ENCODE measurements around the gene ARHGAP6. TPM values are rescaled to one million over a fixed set of nuclear protein-coding genes. Genes with fewer than 3 reads are reported as not detected.

The ARHGAP6 gene
- total RNA-seq, 1 experiment from 2014 or later, result not detected

DNA sequence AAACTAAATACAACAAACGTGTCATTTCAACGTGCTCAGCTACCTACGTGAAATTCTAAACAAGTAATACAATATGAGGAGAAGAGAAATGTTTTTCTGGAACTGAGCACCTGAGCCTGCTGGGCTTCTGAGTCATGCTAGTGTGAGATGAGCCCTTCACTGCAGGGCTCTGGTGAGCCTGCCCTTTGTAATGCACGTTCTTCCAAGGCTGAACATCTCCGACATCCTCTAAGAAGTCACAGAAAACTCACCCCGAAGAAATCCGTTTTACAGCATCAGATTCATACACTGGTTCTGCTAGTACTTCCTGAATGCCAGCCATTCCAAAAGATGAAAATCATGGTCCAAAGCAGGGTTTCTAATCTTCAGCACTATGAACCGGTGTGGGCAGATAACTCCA is 215.4 kb downstream of the ARHGAP6 start:
- Mint-ChIP-seq H3K9me3 (ENCODE audit: unreplicated experiment) (no peaks in the 10 kb centered on the region), H3K36me3 (ENCODE audit: insufficient read depth, unreplicated experiment) (no peaks in the 10 kb centered on the region), H3K27ac (ENCODE audit: low read depth, unreplicated experiment) (no peak overlapping the region), H3K27me3 (ENCODE audit: insufficient read depth, unreplicated experiment) (peaks cover 27% of the 10 kb centered on the region), H3K4me3 (ENCODE audit: unreplicated experiment) (no peak overlapping the region), H3K4me1 (ENCODE audit: insufficient read depth, unreplicated experiment) (peaks cover 8% of the 10 kb centered on the region)
- intact Hi-C loops (cut with micrococcal nuclease), result no loop called here
- ChIA-PET CTCF (interaction anchor here (0.6 to 1.9 kb wide), 4 partner anchors 14 to 304 kb away, joined by 3 to 5 read pairs (median 4); no protein-coding TSS in a partner anchor), POLR2A (no interaction called here)
- no TSS peak for BruUV-seq (replicated peaks)
- TF ChIP-seq, protein P1, sequence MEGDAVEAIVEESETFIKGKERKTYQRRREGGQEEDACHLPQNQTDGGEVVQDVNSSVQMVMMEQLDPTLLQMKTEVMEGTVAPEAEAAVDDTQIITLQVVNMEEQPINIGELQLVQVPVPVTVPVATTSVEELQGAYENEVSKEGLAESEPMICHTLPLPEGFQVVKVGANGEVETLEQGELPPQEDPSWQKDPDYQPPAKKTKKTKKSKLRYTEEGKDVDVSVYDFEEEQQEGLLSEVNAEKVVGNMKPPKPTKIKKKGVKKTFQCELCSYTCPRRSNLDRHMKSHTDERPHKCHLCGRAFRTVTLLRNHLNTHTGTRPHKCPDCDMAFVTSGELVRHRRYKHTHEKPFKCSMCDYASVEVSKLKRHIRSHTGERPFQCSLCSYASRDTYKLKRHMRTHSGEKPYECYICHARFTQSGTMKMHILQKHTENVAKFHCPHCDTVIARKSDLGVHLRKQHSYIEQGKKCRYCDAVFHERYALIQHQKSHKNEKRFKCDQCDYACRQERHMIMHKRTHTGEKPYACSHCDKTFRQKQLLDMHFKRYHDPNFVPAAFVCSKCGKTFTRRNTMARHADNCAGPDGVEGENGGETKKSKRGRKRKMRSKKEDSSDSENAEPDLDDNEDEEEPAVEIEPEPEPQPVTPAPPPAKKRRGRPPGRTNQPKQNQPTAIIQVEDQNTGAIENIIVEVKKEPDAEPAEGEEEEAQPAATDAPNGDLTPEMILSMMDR (IDR thresholded peaks at IDR 0.05; ENCODE audit: unreplicated experiment), result no peak
- no peak for DNase-seq (ENCODE audit: unreplicated experiment)

DNA sequence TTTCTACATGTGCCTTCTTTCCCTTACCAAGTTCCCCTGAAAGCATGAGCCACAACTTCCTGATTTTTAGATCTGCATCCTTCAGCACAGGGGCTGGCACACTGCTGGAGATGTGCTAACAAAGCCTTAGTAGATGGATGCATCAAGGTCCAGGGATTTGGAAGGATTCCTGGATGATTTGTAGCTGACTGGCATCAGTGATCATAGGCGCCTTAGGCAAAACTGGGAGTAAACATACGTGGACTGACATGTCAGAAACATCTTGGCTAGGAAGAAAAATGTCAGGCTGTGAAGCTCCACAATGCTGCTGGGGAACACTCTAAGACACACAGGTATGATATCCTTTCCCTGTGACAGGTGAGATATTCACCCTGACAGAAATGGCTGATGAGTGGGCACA is 216.1 kb downstream of the ARHGAP6 start:
- Mint-ChIP-seq H3K4me1 (ENCODE audit: insufficient read depth, unreplicated experiment) (peaks cover 8% of the 10 kb centered on the region), H3K27ac (ENCODE audit: low read depth, unreplicated experiment) (no peak overlapping the region), H3K27me3 (ENCODE audit: insufficient read depth, unreplicated experiment) (peaks cover 29% of the 10 kb centered on the region), H3K4me3 (ENCODE audit: unreplicated experiment) (no peak overlapping the region), H3K36me3 (ENCODE audit: insufficient read depth, unreplicated experiment) (no peaks in the 10 kb centered on the region), H3K9me3 (ENCODE audit: unreplicated experiment) (no peaks in the 10 kb centered on the region)
- no peak for DNase-seq (ENCODE audit: unreplicated experiment)
- POLR2A ChIA-PET, result interaction anchor here (1.0 kb wide), 1 partner anchor 12 kb away, joined by 3 read pairs; no protein-coding TSS in a partner anchor
- CTCF ChIA-PET, result interaction anchor here (0.8 to 1.9 kb wide), 3 partner anchors 14 to 82 kb away, joined by 3 to 5 read pairs (median 4); no protein-coding TSS in a partner anchor
- no TSS peak for BruUV-seq (replicated peaks)
- TF ChIP-seq, protein P1 (IDR thresholded peaks at IDR 0.05; ENCODE audit: unreplicated experiment), result no peak
- intact Hi-C loops (cut with micrococcal nuclease), result no loop called here

DNA sequence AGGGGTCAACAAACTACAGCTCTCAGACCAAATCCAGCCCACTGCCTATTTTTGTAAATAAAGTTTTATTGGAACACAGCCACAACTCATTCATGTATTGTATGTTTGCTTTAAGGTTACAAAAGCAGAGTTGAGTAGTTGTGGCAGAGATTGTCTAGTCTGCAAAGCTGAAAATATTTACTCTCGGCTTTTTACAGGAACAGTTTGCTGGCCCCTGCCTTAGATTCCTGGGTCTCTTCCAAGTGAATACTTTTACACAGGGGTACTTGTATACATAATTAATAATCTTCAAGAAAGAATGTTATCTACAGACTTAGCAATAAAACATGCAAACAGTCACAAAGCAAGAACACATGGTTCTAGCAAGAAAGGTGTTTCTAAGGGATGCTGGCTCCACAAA is 218.3 kb downstream of the ARHGAP6 start:
- ChIA-PET POLR2A (interaction anchor here (0.6 kb wide), 1 partner anchor 230 kb away, joined by 3 read pairs; no protein-coding TSS in a partner anchor), CTCF (interaction anchor here (1.2 kb wide), 1 partner anchor 66 kb away, joined by 4 read pairs; no protein-coding TSS in a partner anchor)
- no TSS peak for BruUV-seq (replicated peaks)
- no peak for DNase-seq (ENCODE audit: unreplicated experiment)
- H3K27ac Mint-ChIP-seq (ENCODE audit: low read depth, unreplicated experiment), result no peak overlapping the region
- H3K36me3 Mint-ChIP-seq (ENCODE audit: insufficient read depth, unreplicated experiment), result no peaks in the 10 kb centered on the region
- H3K4me3 Mint-ChIP-seq (ENCODE audit: unreplicated experiment), result no peak overlapping the region
- H3K9me3 Mint-ChIP-seq (ENCODE audit: unreplicated experiment), result no peaks in the 10 kb centered on the region
- peaks cover 51% of the 10 kb centered on the region for H3K27me3 Mint-ChIP-seq (ENCODE audit: insufficient read depth, unreplicated experiment)
- peaks cover 8% of the 10 kb centered on the region for H3K4me1 Mint-ChIP-seq (ENCODE audit: insufficient read depth, unreplicated experiment)
- intact Hi-C loops (cut with micrococcal nuclease), result no loop called here
- TF ChIP-seq, protein P1 (IDR thresholded peaks at IDR 0.05; ENCODE audit: unreplicated experiment), result no peak

DNA sequence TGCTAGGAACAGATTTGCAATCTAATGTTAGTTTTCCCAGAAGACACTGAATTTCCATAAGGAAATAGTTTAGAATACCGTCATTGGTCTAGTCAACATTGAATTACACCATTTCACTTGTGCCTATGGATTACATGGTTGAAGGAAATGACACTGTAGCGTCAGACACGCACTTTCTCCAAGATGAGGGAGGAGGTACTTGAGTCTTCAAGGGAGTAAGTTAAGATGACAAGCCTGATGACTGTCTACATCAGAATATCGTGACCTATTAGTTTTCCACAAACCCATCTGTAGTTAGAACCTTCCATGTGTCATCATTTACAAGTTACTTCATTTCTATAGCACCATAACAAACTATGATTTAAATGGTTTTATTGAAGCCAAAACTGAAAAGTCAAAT is 218.8 kb downstream of the ARHGAP6 start:
- H3K4me1 Mint-ChIP-seq (ENCODE audit: insufficient read depth, unreplicated experiment), result peaks cover 8% of the 10 kb centered on the region
- H3K4me3 Mint-ChIP-seq (ENCODE audit: unreplicated experiment), result no peak overlapping the region
- TF ChIP-seq, protein P1 (IDR thresholded peaks at IDR 0.05; ENCODE audit: unreplicated experiment), result no peak
- no peaks in the 10 kb centered on the region for H3K36me3 Mint-ChIP-seq (ENCODE audit: insufficient read depth, unreplicated experiment)
- ChIA-PET CTCF (interaction anchor here (0.5 kb wide), 1 partner anchor 1544 kb away, joined by 3 read pairs; no protein-coding TSS in a partner anchor), POLR2A (interaction anchor here (0.6 kb wide), 2 partner anchors 229 to 297 kb away, joined by 3 read pairs; no protein-coding TSS in a partner anchor)
- no peaks in the 10 kb centered on the region for H3K9me3 Mint-ChIP-seq (ENCODE audit: unreplicated experiment)
- peaks cover 52% of the 10 kb centered on the region for H3K27me3 Mint-ChIP-seq (ENCODE audit: insufficient read depth, unreplicated experiment)
- no peak overlapping the region for H3K27ac Mint-ChIP-seq (ENCODE audit: low read depth, unreplicated experiment)
- intact Hi-C loops (cut with micrococcal nuclease), result no loop called here
- no TSS peak for BruUV-seq (replicated peaks)
- no peak for DNase-seq (ENCODE audit: unreplicated experiment)

Data from MCF 10A (cell line).